ENCODE data around the gene CDC123.

DNA sequence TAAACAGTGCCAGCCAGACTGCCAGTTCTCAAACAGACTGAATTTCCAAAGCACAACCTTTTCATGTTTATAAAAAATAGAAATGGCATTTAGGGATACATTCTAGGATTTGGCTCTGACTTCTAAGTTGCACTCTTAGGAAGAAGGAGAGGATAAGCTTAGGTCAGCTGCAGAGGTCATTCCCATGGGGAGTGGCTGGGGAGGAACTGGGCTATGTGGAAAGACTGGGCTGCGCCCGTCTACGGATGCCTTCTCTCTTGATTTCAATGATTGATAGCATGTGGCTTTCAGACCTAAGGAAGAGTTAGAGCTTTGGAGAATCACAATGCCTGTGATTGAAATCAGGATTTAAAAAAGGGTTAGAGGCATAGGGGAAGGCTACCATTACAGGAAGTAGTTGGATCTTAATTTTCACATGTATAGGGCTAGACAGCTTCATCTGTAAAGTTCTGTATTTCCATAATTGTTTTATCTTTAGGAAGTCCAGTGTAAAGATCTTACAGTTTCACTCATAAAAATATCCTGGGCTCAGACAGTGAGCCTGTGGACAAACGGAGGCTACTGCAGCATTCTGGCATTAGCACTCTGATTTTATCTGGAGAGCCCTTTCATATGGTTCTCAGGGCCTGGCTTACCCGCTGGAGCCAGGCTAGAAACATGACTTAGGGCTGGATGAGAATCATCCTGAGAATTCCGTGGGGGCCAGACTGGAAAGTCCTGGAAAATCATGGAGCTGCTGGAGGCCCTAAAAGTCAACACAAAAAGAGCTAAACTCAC is 29.8 kb upstream of the CDC123 start:
- TF ChIP-seq, protein P1, sequence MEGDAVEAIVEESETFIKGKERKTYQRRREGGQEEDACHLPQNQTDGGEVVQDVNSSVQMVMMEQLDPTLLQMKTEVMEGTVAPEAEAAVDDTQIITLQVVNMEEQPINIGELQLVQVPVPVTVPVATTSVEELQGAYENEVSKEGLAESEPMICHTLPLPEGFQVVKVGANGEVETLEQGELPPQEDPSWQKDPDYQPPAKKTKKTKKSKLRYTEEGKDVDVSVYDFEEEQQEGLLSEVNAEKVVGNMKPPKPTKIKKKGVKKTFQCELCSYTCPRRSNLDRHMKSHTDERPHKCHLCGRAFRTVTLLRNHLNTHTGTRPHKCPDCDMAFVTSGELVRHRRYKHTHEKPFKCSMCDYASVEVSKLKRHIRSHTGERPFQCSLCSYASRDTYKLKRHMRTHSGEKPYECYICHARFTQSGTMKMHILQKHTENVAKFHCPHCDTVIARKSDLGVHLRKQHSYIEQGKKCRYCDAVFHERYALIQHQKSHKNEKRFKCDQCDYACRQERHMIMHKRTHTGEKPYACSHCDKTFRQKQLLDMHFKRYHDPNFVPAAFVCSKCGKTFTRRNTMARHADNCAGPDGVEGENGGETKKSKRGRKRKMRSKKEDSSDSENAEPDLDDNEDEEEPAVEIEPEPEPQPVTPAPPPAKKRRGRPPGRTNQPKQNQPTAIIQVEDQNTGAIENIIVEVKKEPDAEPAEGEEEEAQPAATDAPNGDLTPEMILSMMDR (IDR thresholded peaks at IDR 0.05; ENCODE audit: extremely low read depth in 1 of 2, insufficient read depth in 1 of 2, low read depth in 1 of 2, low read length in 2 of 2), result no peak
- TF ChIP-seq, protein P2, sequence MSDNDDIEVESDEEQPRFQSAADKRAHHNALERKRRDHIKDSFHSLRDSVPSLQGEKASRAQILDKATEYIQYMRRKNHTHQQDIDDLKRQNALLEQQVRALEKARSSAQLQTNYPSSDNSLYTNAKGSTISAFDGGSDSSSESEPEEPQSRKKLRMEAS (IDR thresholded peaks at IDR 0.05; ENCODE audit: insufficient read depth, insufficient read length), result no peak

All from endothelial cell of umbilical vein (primary cell).